ENCODE data around the gene TMEM33.
"Not testable (repeated sequence)": the region's sequence is repeated elsewhere in the genome, so short reads cannot be mapped to it uniquely, and the experiment has no call there.

TMEM33 gene

GRCh38 chr4:41934901-41935651, at the start of gene TMEM33:
Gene TMEM33 (plus strand): TSS chr4:41935429. CDS start chr4:41935485, 56 bp downstream.
- DNase-seq = peak; percentile 51

- DNase-seq = no peak
Observed at GRCh38 chr4:41885456-41885855, 49.8 kb upstream of the TMEM33 start.

GRCh38 chr4:41887277-41887676, 48.0 kb upstream of the TMEM33 start:
- DNase-seq = no peak

- no peak for DNase-seq
Observed at GRCh38 chr4:41887821-41888686, 47.2 kb upstream of the TMEM33 start.

GRCh38 chr4:41888687-41889074, 46.5 kb upstream of the TMEM33 start:
- no peak for DNase-seq

- no peak for DNase-seq
Observed at GRCh38 chr4:41889317-41889716, 45.9 kb upstream of the TMEM33 start.

- no peak for DNase-seq
Observed at GRCh38 chr4:41890085-41890484, 45.1 kb upstream of the TMEM33 start.

- DNase-seq = no peak
Observed at GRCh38 chr4:41896648-41897047, 38.6 kb upstream of the TMEM33 start.

GRCh38 chr4:41897698-41898097, 37.5 kb upstream of the TMEM33 start:
- DNase-seq = no peak

- not testable (repeated sequence) for DNase-seq
Observed at GRCh38 chr4:41909136-41909535, 26.1 kb upstream of the TMEM33 start.

GRCh38 chr4:41912546-41912945, 22.7 kb upstream of the TMEM33 start:
- DNase-seq = no peak

- DNase-seq = no peak
Observed at GRCh38 chr4:41913509-41913908, 21.7 kb upstream of the TMEM33 start.

GRCh38 chr4:41918278-41918677, 17.0 kb upstream of the TMEM33 start:
- DNase-seq = no peak

- DNase-seq = not testable (repeated sequence)
Observed at GRCh38 chr4:41920416-41920815, 14.8 kb upstream of the TMEM33 start.

- DNase-seq = no peak
Observed at GRCh38 chr4:41921476-41921875, 13.8 kb upstream of the TMEM33 start.

- no peak for DNase-seq
Observed at GRCh38 chr4:41927796-41928499, 7.3 kb upstream of the TMEM33 start.

GRCh38 chr4:41930139-41930831, 4.9 kb upstream of the TMEM33 start:
- no peak for DNase-seq

GRCh38 chr4:41932988-41933387, 2.2 kb upstream of the TMEM33 start:
- no peak for DNase-seq

GRCh38 chr4:41933997-41934503, 1.2 kb upstream of the TMEM33 start:
- no peak for DNase-seq

GRCh38 chr4:41934514-41934900, 722 bp upstream of the TMEM33 start:
- no peak for DNase-seq

GRCh38 chr4:41935652-41936021, 408 bp downstream of the TMEM33 start:
- DNase-seq = no peak

GRCh38 chr4:41939016-41939626, 3.9 kb downstream of the TMEM33 start:
- no peak for DNase-seq

Data from NCI-H1417 treated with DMSO at 0.1 percent for 48 hours (cell line).